GM10248 (cell line): ENCODE measurements around the gene GABBR2.

Source experiments
- CTCF ChIA-PET: fragments of 300-600 bp; sonication (Branson Sonifier 250); formaldehyde crosslinking; extraction: SDS; loops from one replicate; lab custom pipeline; 2021; ENCODE audit warnings: antibody characterized with exemption; lab: Yijun Ruan, JAX
- POLR2A ChIA-PET: fragments of 350-650 bp; sonication (Branson Sonifier 250); formaldehyde crosslinking; extraction: SDS; loops from one replicate; lab custom pipeline; 2020; ENCODE audit warnings: antibody characterized with exemption; lab: Yijun Ruan, JAX
- DNase-seq: peaks from one replicate; pipeline ENCODE4 v3.0.0; 2012; ENCODE audit errors: extremely low spot score
- TF ChIP-seq, protein P1 (sequence below): IDR thresholded peaks from 2 replicates; pipeline ENCODE4 v1.5.1; 2012; ENCODE audit warnings: mild to moderate bottlenecking, low read depth; ENCODE audit errors: extremely low read depth, missing control alignments, control extremely low read depth

The GABBR2 gene

DNA sequence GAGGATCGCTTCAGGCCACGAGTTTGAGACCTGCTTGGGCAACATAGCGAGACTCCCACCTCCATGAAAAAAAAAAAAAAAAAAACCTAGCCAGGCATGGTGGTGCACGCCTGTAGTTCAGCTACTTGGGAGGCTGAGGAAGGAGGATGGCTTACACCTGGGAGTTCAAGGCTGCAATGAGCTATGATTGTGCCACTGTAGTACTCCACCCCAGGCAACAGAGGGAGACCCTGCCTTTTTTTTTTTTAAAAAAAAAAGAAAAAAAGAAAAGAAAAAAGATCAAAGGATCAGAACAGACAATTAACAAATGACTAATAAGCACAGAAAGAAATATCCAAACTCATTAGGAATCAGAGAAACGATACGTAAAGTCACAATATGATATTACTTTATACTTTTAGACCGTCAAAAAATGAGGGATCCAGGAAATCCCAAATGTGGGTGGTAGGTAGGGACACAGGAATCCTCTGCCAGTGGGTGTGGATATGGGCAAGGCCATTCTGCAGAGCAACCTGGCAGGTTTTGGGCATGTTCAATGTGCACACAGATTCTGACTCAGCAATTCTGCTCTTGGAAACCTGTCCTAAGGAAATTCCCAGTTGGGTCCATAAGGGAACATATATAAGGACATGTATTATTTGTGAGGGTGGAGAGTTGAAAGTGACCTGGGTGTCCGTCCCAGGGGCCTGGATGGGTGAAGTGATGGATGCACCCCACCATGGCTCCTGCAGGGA lies 308.6 kb downstream of the GABBR2 start:
- ChIA-PET POLR2A (no interaction called here), CTCF (interaction anchor here (0.6 kb wide), 1 partner anchor 9 kb away, joined by 3 read pairs; no protein-coding TSS in a partner anchor)
- no peak for DNase-seq
- TF ChIP-seq, protein P1, sequence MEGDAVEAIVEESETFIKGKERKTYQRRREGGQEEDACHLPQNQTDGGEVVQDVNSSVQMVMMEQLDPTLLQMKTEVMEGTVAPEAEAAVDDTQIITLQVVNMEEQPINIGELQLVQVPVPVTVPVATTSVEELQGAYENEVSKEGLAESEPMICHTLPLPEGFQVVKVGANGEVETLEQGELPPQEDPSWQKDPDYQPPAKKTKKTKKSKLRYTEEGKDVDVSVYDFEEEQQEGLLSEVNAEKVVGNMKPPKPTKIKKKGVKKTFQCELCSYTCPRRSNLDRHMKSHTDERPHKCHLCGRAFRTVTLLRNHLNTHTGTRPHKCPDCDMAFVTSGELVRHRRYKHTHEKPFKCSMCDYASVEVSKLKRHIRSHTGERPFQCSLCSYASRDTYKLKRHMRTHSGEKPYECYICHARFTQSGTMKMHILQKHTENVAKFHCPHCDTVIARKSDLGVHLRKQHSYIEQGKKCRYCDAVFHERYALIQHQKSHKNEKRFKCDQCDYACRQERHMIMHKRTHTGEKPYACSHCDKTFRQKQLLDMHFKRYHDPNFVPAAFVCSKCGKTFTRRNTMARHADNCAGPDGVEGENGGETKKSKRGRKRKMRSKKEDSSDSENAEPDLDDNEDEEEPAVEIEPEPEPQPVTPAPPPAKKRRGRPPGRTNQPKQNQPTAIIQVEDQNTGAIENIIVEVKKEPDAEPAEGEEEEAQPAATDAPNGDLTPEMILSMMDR, result no peak

DNA sequence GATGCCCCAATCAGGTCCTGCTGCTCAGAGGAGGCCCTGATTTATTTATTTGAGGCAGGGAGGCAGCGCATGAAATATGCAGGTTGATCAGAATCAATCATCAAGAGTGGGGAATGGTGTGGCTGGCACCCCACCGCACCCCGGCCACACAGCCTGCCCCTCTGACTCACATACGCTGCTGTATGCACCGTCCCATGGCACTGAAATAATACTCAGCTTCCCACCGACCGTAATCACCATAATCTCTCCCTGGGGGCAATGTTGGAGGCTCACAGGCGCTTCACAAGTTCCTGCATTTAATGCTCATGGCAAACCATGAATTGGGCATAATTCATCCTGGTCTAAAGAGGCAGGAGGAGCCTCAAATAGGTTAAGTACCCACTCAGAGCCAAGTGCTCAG lies 312.1 kb downstream of the GABBR2 start:
- TF ChIP-seq, protein P1, result no peak
- POLR2A ChIA-PET, result no interaction called here
- CTCF ChIA-PET, result interaction anchor here (1.1 kb wide), 1 partner anchor 13 kb away, joined by 3 read pairs; no protein-coding TSS in a partner anchor
- DNase-seq, result no peak

DNA sequence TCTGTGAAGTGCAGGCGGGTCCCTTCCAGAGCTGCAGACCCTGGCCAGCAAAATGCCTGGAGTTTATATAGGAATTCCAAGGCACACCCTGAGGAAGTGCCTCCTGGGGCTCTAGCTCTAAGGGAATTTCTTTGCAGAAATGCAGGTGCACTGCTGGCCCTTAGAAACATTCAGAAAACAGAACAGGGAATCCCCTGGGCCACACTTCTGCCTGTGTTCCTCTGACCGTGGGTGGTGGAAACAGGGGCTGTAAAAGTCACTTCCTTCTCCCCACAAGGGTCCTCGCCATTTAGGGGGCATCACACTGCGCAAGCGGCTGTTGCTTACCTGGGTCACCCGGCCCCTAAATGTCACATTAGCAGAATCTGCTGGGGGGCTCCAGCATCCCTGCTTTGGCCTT lies 312.5 kb downstream of the GABBR2 start:
- CTCF ChIA-PET, result no interaction called here
- TF ChIP-seq, protein P1, result no peak
- POLR2A ChIA-PET, result no interaction called here
- DNase-seq, result no peak

DNA sequence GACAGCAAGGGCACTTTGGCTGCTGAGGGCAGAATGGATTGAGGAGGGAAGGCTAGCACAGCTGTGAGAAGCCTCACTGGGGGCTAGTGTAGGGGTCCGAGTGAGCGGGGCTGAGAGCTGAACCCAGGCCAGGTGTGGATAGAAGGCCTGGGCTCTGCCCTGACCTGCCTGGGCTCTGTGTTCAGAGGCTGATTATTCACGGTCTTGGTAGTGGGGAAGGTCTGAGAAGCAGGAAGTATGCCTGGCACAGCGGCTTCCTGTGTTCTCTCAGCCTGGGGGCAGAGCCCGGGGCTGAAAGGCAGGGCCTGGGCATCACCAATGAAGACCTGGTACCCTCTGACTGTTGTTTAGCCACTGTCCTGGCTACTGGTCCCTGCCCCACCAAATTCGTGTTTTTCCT lies 316.9 kb downstream of the GABBR2 start:
- TF ChIP-seq, protein P1, result no peak
- POLR2A ChIA-PET, result interaction anchor here (0.6 kb wide), 1 partner anchor 759 kb away, joined by 4 read pairs; the partner anchor contains the start of gene TSTD2
- no peak for DNase-seq
- CTCF ChIA-PET, result interaction anchor here (1.1 kb wide), 2 partner anchors 11 to 22 kb away, joined by 3 to 4 read pairs; no protein-coding TSS in a partner anchor

DNA sequence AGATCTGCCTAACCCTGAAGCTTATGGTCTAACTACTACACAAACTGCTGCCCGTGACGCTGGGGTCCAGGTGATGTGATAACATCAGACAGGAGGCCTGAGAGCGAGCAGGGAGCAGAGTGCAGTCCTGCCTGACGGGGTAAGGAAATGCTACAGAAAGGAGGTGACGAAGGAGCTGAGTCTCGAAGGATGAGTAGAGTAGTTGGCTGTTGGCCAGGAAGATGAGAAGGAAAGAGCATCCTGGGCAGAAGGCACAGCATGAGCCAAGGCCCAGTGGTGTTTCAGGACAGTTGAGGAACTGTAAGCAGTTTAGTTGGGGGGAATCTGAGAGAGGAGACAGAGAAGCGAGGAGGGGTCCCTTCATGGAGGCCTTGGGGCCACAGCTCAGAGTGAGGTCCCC lies 317.3 kb downstream of the GABBR2 start:
- ChIA-PET POLR2A (interaction anchor here (0.6 kb wide), 1 partner anchor 758 kb away, joined by 4 read pairs; the partner anchor contains the start of gene TSTD2), CTCF (interaction anchor here (1.1 kb wide), 2 partner anchors 10 to 23 kb away, joined by 3 to 4 read pairs; no protein-coding TSS in a partner anchor)
- DNase-seq, result no peak
- TF ChIP-seq, protein P1, result no peak

DNA sequence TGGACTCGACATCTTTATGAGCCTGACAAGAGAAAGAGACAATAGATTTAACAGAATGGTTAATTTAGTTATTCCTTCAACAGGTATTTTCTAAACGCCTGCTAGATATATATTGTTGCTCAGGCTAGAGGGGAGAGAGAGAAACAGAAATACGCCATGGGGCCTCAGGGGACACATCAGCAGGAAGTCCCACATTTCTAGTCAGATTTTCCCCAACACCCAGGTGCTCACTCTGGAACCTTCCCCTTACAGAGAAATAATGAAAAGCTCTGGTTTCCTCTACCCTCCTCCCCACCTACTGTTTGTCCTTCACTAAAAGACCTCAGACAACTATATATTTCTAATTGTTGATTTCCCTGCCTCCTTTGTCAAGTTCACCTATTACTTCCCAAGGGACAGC lies 323.0 kb downstream of the GABBR2 start:
- ChIA-PET POLR2A (no interaction called here), CTCF (interaction anchor here (0.9 kb wide), 1 partner anchor 21 kb away, joined by 3 read pairs; no protein-coding TSS in a partner anchor)
- TF ChIP-seq, protein P1, result no peak
- no peak for DNase-seq
